Fibroblast of lung (primary cell): ENCODE data around the gene TBC1D7.

Source experiments
- CTCF ChIP-seq, 2 donors: IDR thresholded peaks in 1 of 2; conservative IDR thresholded peaks in 1 of 2; 1 replicate in 1 of 2; 2 replicates in 1 of 2; pipeline ENCODE4 v1.5.1; 2011 to 2012; ENCODE audit warnings: low read length in 2 of 2, control low read depth in 1 of 2, inconsistent platforms in 1 of 2, low read depth in 1 of 2, mild to moderate bottlenecking in 1 of 2
- EZH2 ChIP-seq: IDR thresholded peaks from 2 replicates; pipeline ENCODE4 v1.5.1; 2012; ENCODE audit warnings: low read length, control low read depth, mild to moderate bottlenecking; ENCODE audit errors: missing control alignments

GRCh38 chr6:13273202-13273930, 55.0 kb downstream of the TBC1D7 start:
- TF ChIP-seq CTCF (conservative IDR thresholded peaks at IDR 0.05 in 1 of 2, IDR thresholded peaks at IDR 0.05 in 1 of 2; ENCODE audit: low read depth in 1 of 2, low read length in 2 of 2) (no peak), EZH2 (no peak)
